Measurements from ENCODE around the gene BCLAF3.

GRCh38 chrX:19981947-19982346 lies 8.9 kb downstream of the BCLAF3 start:
- no peak for TF ChIP-seq CTCF (IDR thresholded peaks at IDR 0.05)
- no peak for TF ChIP-seq POLR2A (IDR thresholded peaks at IDR 0.05)
